Measurements from ENCODE around the gene EDIL3.

Gene EDIL3

DNA sequence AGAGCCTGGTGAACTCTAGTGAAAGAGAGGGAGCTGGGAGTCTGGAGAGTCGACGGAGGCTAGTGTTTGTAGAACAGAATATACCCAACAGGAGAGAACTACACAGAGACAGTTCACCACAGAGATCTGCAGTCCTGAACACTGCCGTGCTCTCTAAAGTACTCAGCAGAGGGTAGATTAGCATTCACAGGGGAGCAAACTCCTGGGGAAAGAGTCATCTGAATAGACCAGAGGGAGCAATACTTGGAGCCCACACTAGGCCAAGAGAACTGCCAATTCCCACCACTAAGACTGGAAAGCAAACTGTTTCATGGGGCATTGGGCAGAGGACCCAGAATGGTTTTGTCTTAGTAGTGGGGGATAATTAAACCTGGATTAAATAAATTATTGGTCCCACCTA is 235.6 kb downstream of the EDIL3 start:
- DNase-seq, result no peak

DNA sequence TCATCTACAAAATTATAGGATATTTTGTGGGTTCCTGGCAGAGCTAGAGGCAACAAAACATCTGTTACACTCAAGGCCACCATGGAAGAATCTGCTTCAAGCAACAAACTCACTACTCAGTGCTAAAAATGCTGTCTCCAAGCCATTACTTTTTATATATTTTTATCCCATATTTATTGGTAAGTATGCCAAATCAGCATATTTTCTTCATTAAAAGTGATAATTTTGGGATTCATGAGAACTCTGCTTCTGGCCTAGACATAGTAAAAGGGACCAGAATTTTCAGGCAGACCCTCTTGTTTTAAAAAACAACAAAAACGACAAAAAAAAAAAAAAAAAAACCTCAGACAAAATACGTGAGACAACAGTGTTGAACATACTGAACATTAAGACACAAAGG is 236.0 kb downstream of the EDIL3 start:
- DNase-seq, result no peak

DNA sequence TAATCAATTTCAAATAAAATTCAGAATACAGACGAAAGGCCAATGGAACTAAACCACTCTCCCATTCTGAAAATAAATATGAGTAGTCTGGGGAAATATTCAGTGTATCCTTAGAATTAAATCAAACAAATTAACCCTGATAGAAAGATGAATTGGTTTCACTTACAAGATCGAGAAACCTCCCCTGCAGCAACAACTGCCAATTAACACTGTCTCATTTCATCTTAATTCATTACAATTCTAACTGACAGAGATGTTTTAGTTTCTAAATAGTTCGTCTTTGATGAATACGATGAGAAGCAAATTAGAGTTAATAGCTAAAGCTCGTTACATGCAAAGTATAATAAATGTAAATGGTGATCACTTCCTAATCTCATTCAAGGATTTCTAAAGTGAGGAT is 247.1 kb downstream of the EDIL3 start:
- DNase-seq, result no peak

DNA sequence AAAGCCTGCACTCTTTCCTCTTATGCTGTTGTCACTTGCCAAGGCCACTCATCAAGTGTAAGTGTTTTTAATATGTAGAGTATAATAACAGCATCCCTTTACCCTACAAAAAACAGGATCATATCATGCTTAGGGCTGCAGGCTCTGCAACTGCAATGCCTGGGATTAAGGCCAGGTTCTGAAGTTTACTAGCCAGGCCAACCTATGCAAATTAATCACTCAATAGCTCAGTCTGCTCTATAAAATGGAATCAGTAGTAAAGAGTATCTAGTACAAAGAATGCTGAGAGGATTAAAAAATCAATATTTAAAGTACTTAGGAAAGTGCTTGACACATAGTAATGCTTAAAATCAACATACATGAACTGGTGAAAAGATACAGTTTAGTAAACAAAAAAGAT is 253.3 kb downstream of the EDIL3 start:
- peak; percentile 3 for DNase-seq

DNA sequence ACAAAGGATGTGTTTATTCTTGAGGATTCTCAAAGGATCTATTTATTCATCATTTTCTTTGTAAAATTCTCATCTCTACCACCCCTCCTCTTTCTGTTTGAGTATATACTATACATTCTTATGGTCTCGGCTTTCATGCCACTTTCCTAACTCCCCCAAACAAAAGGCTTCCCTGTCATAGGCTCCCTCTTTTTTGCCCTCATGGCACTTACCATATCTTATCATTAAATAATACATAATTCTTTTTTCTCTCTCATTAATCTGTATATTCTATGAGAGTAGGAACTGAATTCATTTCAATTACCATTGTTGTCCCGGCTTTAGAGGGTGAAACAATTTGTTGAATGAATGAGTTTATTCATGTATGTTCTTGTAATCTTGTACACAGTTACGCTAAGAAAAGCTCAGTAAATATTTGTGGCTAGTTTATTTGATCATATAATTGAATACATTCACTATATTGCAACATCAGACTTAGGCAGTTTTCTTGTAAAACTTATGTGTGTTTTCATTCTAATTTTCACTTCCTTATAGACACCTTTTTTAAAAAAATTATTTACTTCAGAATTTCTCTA is 254.6 kb downstream of the EDIL3 start:
- DNase-seq, result no peak

DNA sequence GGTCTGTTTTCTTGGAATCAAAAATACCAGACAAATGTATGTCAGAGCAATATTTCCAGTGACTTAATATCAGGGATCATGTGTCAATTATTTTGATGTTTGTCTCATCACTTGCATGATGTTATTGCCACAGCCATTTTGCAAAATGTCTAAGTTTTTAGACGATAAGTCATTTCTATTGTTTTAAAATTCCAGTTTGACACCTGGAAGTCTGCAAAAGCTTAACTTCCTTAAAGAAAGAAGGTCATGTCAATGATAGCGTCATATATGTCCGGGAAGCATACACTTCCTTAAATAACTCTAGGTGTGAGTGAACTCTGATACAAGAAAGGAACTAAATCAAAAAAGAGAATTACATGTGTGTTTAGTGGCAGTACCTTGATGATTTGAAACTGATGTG is 259.5 kb downstream of the EDIL3 start:
- DNase-seq, result no peak

DNA sequence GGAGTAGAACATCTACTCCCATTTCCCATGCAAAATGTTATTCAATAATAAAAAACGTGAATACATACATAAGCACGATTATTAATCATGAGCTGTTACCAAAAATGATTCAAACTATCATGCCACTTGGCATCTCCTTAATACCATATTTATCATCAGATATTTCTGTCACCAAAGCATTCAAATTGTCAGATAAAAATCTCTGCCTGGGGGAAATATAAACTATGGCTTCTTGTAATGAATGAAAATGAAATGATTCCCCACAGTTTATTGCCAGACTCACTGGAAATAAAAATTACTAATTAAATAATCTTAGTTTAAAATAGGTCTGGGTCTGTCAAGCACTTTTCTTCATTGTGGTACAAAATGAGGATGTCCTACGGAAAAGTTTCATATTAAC is 265.4 kb downstream of the EDIL3 start:
- no peak for DNase-seq

DNA sequence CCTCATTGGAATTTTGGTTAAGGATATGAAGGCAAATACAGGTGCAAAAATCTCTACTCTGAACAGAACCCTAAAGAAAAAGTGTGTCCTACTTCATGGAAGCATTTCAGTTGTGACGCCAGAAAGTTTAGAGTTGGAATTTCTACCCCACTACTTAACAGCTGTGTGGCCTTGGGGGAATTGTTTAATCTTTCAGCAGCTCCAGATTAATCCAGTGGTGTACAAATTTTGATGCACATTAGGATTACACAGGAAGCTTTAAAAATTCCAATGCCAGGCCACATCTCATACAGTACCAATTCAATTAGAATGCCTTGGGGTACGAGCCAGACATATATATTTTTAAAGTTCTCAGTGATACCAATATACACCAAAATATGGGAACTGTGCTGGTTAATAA is 266.1 kb downstream of the EDIL3 start:
- no peak for DNase-seq

DNA sequence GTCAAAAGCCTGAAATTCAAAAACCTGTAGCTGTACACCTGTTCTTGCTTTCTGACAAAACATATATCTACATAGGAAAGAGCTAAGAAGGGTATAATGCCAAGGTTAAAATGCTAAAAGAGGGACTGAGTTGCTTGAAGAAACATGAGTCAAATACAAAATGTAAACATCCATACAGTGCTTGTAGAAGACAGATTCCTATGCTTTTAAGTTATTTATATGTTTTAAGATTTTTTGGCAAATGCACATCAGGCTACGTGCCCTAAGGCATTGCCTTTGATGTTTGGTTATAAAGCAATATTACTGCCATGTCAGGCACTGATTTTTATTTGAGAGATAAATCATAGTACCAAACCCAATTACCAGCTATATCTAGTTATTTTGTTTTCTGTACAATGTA is 269.0 kb downstream of the EDIL3 start:
- no peak for DNase-seq

DNA sequence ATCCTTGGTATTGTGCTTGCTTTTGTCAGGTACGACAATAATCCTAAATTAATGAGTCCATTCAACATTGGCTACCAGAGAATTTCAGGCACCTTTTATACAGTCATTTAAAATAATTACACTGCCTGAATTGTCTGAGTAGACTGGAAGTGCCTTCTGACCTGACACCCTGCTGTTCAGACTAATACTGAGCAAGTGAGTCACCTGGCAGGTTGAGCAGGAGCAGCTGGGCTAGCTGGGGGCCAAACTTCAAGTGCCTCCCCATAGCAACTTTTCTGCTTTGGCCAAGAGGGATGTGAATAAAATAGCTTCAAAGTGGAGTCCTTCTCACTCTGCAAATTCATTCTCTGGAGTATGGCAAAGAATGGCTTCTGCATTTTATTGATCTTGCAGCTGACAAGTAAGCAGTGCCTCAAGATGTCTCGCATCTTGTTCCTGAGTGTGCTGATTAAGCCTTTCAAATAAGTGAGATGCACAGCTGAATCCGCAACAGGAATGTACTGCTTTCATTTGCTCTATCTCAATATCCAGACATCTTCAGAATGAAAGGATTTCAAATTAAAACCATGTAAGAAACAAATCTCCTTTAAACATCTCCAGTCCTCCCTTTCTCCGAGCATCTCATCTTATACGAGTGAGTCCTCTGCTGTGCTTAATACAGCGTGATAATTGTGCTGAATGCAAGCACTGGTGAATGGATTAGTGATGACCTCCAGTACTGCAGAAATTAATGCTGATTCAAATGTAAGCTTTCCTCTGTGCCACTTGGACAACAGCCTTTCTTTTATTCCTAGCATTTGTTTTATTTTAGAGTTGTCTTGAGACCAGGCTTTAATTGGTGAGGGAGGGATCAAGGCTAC is 271.2 kb downstream of the EDIL3 start:
- DNase-seq, result peak; percentile 63

DNA sequence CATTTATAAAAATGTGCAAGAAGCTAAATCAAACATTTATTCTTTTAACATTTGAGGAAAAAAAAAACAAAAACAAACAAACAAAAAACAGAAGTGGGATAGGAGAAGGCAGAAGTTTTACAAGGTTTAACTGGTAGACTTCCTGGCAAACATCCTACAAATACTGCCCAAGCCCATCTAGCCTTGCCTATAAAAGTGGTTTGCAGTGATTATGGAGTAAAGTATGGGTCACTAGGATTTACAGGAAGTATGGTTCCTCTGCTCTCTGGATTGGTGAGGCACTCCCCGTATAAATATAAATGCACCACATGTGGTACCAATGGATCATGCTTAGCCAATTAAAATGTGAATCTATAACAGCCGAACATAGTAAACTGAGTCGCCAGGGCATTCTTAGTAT is 291.9 kb downstream of the EDIL3 start:
- no peak for DNase-seq

DNA sequence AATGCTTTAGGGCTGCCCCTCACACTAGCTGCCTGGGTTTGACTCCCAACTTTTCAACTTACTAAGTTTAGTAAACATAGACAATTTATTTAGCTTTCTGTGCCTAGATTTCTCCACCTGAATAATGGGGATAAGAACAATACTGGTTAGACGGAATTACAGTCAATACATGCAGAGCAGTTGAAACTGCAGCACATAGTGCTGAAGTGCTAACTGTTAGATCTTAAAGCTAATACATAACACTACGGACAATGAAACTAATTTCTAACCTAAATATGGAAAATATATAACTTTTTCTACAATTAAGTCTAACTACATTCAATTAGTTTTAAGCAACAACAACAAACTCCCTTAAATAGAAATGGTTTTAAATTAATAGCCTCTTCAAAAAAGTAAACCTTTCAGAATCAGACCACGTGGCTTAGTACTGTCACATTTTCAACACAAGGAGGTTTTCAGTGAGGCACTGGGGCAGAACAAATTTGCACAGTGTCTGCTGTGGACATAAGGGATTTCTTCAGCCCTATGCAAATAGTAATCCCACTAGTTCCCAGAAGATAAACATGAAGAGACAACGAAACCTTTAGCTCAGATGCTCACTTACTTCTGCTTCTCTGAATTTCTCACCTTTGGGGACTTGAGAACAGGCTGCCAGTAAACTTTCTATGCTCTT is 293.4 kb downstream of the EDIL3 start:
- no peak for DNase-seq

DNA sequence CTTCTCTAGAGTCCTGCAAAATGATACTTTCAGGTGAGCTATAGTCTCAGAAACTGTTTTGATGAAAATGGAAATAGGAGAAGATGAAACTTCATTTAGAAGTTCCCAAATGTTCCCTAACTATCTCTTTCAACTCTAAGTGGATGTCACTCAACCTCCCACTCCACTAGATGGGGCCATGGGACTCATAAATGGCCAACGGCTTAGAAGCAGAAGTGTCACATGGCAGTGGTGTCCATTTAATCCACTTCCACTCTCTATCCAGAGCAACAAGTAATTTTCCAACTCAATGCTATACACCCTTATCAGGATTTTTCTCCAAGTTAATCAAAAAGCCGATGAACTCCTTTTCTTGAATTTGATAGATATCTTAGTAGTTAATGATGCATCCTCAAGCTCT is 295.7 kb downstream of the EDIL3 start:
- DNase-seq, result no peak

DNA sequence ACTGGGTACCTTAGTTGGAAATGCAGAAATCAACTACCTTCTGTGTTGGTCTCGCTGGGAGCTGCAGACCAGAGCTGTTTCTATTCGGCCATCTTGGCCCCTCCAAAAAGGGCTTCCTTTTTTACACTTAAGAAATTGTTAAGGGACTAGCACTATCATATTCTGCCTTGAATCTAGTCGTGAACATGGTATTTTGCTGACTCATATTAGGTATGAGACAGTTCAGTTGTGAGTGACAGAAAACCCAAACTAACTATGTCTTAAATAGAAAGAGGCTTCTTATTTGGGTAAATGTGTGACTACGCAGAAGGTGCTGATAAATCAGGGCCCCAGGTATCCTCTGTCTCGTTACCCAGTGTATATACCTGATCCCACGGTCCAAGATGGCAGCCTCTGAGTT is 298.2 kb downstream of the EDIL3 start:
- DNase-seq, result no peak

DNA sequence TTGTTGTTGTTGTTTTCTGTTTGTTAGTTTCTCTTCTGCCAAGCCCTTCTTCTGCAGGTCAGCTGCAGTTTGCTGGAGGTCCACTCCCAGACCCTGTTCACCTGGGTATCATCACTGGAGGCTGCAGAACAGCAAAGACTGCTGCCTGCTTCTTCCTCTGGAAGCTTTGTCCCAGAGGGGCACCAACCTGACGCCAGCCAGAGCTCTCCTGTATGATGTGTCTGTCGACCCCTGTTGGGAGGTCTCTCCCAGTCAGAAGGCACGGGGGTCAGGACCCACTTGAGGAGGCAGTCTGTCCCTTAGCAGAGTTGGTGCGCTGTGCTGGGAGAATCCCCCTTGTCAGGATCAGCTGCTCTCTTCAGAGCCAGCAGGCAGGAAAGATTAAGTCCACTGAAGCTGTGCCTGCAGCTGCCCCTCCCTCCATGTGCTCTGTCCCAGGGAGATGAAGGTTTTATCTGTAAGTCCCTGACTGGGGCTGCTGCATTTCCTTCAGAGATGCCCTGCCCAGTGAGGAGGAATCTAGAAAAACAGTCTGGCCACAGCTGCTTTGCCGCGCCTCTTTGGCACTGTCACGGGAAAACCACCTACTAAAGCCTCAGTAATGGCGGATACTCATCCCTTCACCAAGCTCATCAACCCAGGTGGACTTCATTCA is 299.2 kb downstream of the EDIL3 start:
- DNase-seq, result no peak

DNA sequence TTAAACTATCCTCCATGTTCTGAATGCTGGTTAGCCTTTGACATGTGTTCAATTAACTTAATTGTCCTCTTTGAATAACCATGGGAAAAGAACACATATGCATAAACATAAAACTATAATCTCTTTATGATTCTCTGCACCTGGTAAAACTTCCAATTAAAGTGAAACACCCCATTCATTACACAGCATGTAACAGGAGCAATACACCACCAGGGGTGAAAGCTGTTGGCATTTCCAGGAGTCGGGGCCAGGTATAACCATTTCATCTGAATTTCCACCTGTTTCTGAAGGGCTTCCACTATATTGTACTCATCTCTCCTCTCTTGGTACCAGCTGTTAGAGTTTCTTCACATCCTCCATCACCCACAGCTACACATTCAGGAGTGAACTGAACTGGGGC is 303.8 kb downstream of the EDIL3 start:
- no peak for DNase-seq

DNA sequence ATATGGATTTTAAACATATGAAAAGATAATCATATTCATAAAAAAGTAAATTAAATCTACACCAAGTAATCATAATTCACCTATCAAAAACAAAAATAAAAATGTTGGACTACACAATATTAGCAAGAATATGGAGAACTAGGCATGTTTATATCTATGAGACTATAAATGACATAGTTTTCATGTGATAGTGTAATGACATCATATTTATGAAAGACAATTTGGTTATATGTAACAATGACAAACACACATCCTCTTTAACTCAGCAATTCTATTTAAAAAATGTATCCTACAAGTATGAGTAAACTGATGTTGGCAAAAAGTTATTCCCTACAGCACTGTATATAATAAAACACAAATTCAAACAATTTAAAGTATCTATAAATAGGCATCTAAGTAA is 312.3 kb downstream of the EDIL3 start:
- no peak for DNase-seq

DNA sequence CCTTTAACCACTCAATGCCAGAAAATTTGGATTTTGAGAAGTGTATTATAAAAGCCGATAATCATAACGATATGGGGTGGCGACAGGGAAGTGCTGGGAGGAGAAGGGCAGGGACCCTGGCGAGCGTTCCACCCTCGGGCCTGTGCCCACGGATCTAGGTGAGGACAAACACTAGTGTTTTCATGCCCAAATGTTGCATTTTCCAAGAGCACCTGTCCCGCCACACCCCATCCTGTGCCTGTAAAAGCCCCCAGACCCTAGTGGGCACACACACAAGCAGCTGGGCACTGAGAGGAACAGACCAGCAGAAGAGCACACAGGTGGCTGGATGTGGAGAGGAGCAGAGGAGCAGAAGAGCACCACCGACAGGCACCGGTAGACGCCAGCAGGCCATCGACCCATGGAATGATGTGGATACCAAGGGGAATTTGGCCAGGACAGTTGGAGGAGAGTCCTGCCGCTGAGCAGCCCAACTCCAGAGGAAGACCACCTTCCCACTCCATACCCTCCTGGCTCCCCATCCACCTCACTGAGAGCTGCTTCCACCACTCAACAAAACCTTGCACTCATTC is 315.0 kb downstream of the EDIL3 start:
- DNase-seq, result no peak

DNA sequence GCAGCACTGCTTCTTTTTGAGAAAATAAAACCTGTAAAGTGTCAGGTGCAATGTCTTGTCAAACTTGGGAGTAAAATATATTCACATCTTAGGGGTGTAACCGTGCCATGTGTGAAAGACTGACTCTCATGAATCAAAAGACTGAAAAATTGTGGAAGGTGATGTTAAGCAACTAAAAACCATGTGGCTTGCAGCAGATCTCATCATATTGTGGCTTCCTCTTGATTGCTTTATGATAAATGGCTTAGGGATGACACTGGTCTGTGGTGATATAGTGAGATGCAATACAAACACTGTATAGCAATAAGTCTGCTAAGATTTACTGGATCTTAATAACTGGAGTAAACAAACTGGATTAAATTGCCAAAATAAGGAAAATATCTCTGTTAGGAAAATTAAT is 321.6 kb downstream of the EDIL3 start:
- no peak for DNase-seq

DNA sequence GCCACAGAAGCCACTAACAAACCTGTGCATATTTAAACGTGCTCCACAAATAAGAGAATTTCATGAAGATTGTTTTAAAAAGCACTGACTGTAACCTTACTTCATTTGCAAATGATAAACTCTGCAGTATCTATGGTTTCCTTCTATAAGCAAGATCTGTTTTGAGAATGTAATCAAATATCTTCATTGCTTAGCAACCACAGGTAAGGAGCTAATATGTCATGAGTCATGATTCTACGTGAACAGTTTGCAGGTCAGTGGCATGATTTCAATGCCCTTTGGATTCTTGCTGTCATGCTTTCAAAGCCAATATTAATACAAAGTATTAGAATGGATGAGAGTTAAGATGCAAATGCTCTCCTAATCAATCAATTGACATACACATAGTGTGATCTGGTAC is 325.0 kb downstream of the EDIL3 start:
- no peak for DNase-seq

DNA sequence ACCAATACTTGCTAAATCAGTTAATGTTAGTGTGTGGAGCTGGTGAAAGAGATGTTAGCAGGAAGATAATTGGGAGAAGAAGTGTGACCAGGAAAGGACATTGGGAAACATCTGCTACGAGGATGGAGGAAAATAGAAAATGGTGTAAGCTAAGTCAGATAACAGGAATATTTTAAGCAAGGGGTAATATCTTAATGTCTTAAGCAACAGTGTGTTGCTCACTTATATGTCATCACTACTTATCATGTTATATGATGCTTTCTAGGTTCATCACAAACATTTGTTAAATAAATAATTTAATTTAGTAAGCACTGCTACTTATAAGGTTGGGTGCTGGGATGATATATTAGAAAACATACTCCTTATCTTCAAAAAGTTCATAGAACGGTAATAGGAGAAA is 326.1 kb downstream of the EDIL3 start:
- no peak for DNase-seq

DNA sequence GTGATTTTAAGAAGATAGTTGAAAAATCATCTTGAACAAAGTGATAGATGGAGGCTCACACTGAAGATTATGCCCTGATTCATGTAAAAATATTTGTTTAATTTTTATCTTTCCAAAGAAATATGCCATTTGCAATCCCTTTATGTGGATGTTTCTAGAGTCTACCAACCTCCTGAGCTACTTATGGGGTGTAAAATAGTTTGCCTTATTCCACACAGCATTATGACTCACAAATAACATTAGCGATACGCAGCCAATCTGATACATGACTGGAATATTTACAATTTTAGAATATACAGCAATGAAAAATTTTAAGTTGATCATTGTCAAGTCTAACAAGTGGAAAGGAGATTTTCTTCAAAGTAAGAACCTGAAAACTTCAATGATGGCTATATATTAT is 327.5 kb downstream of the EDIL3 start:
- DNase-seq, result no peak

DNA sequence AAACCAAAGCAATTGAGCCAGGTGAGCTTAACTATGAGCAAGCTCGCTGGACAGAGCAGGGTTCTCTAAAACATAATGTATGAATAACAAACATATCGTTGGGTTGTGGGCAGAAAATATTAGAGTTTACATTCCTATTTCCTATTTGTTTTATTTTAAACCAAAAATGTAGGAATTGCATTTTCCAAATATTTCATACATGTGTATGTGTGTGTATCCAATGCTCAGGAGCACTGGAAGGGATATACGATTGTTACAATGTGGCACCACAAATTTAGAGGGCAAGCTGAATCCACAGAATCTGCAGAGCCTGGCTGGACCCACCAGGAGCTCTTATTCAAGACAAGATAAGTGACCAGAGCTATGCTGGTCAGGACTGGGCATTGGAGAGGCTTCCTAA is 338.7 kb downstream of the EDIL3 start:
- no peak for DNase-seq

DNA sequence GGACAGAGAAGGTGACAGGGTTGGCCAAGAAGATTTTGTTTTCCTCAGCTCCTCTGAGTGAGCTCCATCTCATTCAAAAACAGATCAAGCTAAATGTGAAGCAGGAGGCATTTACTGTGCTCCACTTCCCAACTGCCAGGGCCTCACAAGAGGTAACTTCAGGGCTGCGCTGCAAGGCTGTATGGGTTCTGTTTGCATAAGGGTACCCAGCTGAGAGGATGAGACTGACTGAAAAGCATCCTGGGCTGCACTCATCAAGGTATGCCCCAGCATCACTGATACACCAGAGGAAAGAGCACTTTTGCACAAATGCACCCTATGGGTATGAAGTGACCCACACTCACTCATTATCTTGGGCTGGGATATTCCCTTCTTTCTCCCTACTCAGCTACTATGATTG is 347.8 kb downstream of the EDIL3 start:
- DNase-seq, result no peak
